ENCODE data around the gene GMDS. TPM values are rescaled to one million over a fixed set of nuclear protein-coding genes. Genes with fewer than 3 reads are reported as not detected.

Gene GMDS
- total RNA-seq, 1 donor from 2014 or later, result 27.0 TPM

DNA sequence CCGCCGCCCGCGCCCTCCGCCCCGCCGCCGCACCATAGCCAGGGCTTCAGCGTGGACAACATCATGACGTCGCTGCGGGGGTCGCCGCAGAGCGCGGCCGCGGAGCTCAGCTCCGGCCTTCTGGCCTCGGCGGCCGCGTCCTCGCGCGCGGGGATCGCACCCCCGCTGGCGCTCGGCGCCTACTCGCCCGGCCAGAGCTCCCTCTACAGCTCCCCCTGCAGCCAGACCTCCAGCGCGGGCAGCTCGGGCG is 634.2 kb downstream of the GMDS start:
- H3K4me3 ChIP-seq (ENCODE audit: low read depth, low read length), result peak overlapping the region; percentile 87
- DNase-seq (ENCODE audit: low read depth), result no peak
- TF ChIP-seq CTCF (IDR thresholded peaks at IDR 0.05; ENCODE audit: insufficient read depth, low read length, poor library complexity, severe bottlenecking), result no peak
- H3K27me3 ChIP-seq (ENCODE audit: control insufficient read depth, insufficient read depth, low read length), result peaks cover 12% of the 10 kb centered on the region
- H3K36me3 ChIP-seq (ENCODE audit: control insufficient read depth, insufficient read depth, low read length), result peaks cover 1% of the 10 kb centered on the region

GRCh38 chr6:1610497-1611321 is 634.7 kb downstream of the GMDS start:
- no peak for DNase-seq (ENCODE audit: low read depth)
- no peak for TF ChIP-seq CTCF (IDR thresholded peaks at IDR 0.05; ENCODE audit: insufficient read depth, low read length, poor library complexity, severe bottlenecking)
- Histone ChIP-seq H3K4me3 (ENCODE audit: low read depth, low read length) (peak overlapping the region; percentile 87), H3K27me3 (ENCODE audit: control insufficient read depth, insufficient read depth, low read length) (peaks cover 12% of the 10 kb centered on the region), H3K36me3 (ENCODE audit: control insufficient read depth, insufficient read depth, low read length) (peaks cover 1% of the 10 kb centered on the region)

DNA sequence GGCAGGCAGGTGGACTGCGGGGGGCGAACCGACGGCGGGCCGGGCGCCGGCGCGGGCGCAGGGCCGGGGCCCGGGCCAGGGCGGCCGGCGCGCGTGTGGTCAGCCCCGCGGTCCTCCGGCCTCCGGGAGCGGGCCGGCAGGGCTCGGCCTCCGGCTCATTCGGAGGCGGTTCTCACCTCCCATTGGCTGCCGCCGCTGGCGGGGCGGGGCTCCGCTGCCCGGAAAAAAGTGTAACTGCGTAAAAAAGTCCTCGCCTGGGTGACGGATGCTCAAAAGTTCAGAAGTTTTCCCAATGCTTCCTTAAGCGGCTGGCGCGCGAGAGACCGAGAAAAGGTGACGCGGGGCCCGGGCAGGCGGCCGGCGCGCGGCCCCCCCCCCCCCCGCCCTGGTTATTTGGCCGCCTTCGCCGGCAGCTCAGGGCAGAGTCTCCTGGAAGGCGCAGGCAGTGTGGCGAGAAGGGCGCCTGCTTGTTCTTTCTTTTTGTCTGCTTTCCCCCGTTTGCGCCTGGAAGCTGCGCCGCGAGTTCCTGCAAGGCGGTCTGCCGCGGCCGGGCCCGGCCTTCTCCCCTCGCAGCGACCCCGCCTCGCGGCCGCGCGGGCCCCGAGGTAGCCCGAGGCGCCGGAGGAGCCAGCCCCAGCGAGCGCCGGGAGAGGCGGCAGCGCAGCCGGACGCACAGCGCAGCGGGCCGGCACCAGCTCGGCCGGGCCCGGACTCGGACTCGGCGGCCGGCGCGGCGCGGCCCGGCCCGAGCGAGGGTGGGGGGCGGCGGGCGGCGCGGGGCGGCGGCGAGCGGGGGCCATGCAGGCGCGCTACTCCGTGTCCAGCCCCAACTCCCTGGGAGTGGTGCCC is 635.5 kb downstream of the GMDS start, which contains the start of gene FOXC1:
TSS of gene FOXC1 (plus strand) at position 268 of the 849 bp plus-strand sequence. CDS start at position 799, 531 bp downstream.
- Histone ChIP-seq H3K36me3 (ENCODE audit: control insufficient read depth, insufficient read depth, low read length) (peaks cover 1% of the 10 kb centered on the region), H3K27me3 (ENCODE audit: control insufficient read depth, insufficient read depth, low read length) (peaks cover 20% of the 10 kb centered on the region), H3K4me3 (ENCODE audit: low read depth, low read length) (peak within 1 kb of the TSS; percentile 87)
- peak; percentile 77 for DNase-seq (ENCODE audit: low read depth)
- no peak for TF ChIP-seq CTCF (IDR thresholded peaks at IDR 0.05; ENCODE audit: insufficient read depth, low read length, poor library complexity, severe bottlenecking)

- H3K27me3 ChIP-seq (ENCODE audit: control insufficient read depth, insufficient read depth, low read length), result peaks cover 25% of the 10 kb centered on the region
- H3K36me3 ChIP-seq (ENCODE audit: control insufficient read depth, insufficient read depth, low read length), result no peaks in the 10 kb centered on the region
- TF ChIP-seq CTCF (IDR thresholded peaks at IDR 0.05; ENCODE audit: insufficient read depth, low read length, poor library complexity, severe bottlenecking), result no peak
- peak overlapping the region; percentile 87 for H3K4me3 ChIP-seq (ENCODE audit: low read depth, low read length)
- no peak for DNase-seq (ENCODE audit: low read depth)
Measured at GRCh38 chr6:1609041-1609647, 636.3 kb downstream of the GMDS start.

- Histone ChIP-seq H3K4me3 (ENCODE audit: low read depth, low read length) (peak overlapping the region; percentile 87), H3K27me3 (ENCODE audit: control insufficient read depth, insufficient read depth, low read length) (peaks cover 25% of the 10 kb centered on the region), H3K36me3 (ENCODE audit: control insufficient read depth, insufficient read depth, low read length) (no peaks in the 10 kb centered on the region)
- no peak for DNase-seq (ENCODE audit: low read depth)
- TF ChIP-seq CTCF (IDR thresholded peaks at IDR 0.05; ENCODE audit: insufficient read depth, low read length, poor library complexity, severe bottlenecking), result no peak
Measured at GRCh38 chr6:1608222-1609040, 637.0 kb downstream of the GMDS start.

Data from kidney epithelial cell (primary cell).